GM18508 (cell line): Measurements from ENCODE around the gene CLTC.

ENCODE experiments used
- ATAC-seq: cut with Tn5 transposase; IDR thresholded peaks from one replicate; pipeline ENCODE4 v1.9.1; 2021; ENCODE audit warnings: moderate number of reproducible peaks; ENCODE audit not compliant: insufficient read depth, unreplicated experiment

Gene CLTC

DNA sequence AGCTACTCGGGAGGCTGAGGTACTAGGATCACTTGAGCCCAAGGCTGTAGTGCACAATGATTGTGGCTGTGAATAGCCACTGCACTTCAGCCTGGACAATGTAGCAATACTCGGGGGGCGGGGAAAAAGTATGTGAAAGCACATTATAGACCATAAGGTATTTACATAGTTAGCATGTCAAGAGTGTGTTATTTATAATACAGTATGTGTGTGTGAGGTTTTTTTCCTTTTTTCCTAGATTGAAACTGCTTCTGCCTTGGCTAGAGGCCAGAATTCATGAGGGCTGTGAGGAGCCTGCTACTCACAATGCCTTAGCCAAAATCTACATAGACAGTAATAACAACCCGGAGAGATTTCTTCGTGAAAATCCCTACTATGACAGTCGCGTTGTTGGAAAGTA is 57.0 kb downstream of the CLTC start:
- no peak for ATAC-seq

DNA sequence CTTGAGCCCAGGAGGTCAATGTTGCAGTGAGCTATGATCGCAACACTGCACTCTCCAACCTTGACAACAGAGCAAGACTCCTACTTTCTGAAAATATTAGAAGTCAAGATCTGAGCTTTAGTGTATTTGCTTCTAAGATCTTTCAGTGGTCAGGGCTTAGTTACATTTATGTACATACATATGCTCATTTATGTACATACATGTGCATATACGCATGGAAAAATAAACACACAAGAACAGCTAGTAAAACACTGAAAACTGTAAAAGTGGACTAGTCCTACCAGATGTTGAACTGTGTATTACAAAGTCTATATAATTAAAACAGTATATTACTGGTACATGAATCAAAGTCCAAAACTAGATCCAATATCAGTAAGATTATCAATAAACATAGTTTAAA is 59.2 kb downstream of the CLTC start:
- ATAC-seq = no peak

DNA sequence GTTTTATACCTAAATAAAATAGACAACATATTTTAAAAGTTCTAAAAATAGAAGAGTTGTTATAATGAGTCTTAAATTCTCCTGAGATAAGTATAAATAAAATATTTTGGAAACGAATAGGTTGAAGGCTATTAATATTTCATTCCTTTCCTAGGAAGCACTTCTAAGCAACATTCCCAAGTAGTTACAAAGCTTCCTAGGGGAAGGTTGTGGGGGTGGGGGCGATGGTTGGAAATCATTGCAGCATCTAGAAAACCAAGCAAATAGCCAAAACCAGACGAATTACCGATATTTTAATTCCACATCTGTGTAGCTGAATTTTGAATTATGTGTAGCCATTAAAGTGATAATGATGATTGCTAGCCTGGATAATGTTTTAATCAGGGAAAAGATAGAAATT is 60.6 kb downstream of the CLTC start:
- ATAC-seq = no peak

DNA sequence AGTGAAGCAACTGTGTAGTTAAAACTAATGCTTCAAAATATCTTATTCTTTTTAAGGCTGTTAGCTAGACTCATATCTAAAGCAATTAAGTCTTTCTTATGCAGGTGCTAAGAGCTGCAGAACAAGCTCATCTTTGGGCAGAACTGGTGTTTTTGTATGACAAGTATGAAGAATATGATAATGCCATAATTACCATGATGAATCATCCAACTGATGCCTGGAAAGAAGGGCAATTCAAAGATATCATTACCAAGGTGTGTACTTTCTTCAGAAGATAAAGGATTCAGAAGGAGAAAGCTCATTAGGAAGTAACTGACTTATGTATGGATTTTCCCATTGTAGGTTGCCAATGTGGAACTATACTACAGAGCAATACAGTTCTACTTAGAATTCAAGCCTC is 63.6 kb downstream of the CLTC start:
- no peak for ATAC-seq

DNA sequence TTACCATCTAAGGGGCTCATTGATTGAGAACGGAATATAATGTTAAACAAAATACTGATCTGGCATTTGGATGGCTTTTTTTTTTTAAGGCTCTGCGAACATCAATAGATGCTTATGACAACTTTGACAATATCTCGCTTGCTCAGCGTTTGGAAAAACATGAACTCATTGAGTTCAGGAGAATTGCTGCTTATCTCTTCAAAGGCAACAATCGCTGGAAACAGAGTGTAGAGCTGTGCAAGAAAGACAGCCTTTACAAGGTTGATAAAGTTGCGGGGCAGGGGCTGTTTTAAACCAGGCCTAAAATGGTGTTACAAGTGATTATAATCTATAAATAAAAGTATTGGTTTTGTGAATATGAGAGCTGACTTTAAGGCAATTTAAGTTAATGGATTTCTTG is 65.3 kb downstream of the CLTC start:
- ATAC-seq = no peak

DNA sequence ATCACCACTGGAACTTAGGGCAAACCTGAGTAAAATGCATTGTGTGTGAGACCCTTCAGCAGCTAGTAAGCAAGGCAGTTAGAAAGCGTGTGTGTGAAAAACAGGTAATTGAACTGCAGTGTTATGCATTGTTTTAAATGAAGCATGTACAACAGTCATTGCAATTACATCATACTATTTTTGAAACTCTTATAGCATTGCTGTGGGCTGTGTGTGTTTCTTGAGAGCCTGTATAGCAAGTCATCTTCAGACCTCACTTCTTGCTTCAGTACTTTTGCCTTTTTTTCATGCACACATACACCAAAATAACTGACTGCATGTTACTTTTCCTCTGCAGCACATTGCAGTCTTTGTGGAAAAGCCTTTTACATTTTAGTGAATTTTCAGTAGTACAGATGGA is 68.3 kb downstream of the CLTC start:
- ATAC-seq = no peak

DNA sequence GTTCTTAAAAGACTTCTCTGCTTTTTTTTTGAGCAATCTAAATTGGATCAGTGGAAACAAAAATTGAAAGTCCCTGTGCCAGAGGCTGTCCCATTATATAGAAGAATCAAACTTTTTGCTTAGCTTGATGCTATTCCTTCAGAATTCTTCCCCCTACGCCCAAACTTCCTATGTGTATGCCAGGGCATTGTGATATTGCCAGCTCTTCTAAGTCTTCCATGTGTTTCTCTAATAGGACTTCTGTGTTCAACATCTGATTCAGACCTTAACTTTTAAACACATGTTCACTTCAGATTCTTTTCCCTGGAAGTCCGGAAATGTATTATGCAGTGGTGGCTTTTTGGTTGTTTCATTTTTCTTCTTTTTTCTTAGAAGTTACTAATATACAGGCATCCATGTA is 68.8 kb downstream of the CLTC start:
- no peak for ATAC-seq

DNA sequence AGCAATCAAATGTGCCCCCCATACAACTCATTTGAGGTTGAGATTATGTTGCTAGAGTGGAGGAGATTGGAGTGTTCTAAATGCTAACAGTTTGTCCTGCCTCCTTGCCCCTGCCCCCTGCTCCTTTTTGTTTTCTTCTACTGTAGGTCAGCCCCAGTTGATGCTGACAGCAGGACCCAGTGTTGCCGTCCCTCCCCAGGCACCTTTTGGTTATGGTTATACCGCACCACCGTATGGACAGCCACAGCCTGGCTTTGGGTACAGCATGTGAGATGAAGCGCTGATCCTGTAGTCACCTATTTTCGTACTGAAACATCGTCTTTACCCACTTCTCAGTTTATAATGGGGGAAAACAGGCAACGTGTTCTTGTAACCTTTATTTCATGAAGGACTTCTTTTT is 73.9 kb downstream of the CLTC start:
- no peak for ATAC-seq

DNA sequence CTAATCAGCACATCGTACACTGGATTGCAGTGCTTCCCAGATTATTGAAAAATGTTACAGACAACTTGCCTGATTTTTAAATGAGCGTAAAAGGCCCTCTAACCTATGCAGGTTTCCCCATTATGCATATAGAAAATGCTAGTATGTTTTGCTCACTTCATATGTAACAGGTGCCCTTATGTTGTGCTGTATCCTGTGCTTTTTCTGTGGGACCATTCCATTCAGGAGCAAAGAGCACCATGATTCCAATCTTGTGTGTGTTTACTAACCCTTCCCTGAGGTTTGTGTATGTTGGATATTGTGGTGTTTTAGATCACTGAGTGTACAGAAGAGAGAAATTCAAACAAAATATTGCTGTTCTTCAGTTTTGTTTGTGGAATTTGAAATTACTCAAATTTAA is 74.6 kb downstream of the CLTC start:
- ATAC-seq = no peak

DNA sequence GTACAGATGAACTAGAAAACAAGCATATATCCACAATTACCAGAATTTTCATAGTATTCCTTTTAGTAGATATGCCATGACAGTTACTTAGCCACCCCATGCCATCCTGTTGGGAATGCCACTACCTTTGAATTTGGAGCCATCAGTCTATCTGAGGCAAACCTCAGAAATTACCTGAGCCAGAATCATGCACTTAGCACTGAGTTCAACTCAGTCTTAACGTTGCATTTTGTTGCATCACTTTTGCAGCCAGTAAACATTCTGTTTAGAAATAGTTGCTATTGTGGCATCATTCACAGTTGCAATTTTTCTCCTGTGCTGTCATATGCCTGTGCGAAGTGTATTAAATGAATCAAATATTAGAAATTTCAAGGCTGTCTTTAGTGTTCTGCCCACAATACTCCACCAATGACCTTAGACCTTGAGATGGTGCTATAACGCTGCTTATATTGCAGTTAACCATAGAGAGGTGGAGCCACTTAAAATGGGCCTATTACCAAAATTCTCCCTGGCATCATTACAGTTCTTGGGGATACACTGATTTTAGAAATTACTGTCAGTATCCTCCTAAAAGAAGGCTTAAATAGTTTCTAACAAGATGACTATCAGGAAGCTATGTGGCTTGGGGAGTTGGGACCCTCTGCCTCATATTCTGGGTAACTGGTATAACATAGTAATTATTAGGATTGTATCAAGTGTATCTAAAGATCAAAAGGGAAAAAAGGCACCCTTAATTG is 76.4 kb downstream of the CLTC start:
- ATAC-seq = no peak

DNA sequence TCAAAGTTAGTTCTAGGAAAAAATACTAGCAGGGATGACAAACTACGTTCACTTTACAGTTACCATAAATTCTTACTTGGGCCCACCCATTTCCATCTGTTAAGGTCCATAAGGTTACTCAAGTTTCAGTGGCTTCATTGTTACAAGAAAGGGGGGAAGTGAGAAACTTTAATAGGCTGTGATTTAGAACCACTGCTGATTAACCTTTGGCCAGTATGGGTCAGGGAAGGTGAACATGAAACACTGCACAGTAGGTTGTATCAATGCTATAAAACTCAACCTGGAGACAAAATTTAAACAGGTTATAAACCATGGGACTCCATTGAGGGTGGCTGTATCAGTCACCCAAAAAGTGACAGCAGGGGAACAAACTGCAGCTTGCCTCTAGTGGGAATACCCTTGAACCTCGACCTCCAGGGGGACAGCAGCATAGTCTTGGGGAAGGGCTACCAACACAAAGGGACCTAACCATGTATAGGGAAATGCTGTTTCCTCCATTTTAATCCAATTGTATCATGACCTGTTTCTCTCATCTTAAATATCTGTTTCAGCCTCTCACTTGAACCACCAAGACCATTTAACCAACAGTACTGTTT is 77.1 kb downstream of the CLTC start:
- no peak for ATAC-seq

DNA sequence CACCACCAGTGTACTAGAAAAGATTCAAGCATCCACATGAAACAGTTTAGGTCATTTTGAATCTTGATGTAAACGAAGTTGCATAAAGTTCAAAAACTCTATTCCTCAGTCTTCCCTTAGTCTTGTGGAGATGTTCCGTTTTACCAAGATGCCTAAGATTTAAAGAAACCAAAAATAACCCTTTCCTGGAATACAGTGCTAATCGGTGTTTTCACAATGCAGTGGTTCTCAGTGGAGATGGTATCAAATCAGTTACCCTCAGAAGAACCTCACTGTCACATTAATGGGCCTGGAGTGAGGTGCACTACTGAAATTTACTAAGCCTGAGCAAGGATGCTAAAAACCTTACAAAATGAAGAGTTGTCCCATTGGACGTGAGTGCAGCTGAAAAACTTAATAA is 78.4 kb downstream of the CLTC start:
- ATAC-seq = no peak

DNA sequence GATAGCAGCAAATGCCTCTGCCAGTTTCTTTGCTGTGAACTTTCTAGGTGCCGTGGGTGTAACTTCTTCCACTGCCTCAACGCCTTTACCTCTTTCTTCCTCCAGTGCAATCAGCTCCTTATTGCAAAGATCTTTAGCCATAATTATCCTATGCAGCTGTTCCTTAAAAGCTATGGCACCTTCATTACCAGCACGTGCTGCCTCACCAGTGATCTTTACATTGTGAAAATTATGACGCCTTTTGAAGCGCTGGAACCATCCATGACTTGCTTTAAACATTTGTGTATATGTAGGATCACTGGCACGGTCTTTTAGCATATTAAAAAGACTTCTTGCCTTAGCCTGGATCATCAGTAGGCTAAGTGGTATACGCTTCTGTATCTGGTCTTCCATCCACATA is 79.5 kb downstream of the CLTC start:
- no peak for ATAC-seq

DNA sequence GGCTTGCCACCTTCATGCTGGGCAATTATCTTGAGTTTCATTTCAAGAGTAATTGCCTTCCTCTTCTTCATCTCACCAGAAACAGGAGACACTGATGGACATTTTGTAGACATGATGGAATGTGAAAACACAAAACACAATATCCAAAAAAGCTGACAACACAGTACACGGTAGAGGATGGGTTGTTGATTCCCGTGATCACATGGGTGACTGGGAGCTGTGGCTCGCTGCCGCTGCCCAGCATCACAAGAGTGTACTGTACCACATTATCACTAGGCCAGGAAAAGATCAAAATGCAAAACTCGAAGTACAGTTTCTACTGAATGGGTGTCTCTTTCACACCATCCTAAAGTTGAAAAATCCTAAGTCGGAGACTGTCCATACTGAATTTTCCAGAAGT is 80.1 kb downstream of the CLTC start:
- no peak for ATAC-seq

DNA sequence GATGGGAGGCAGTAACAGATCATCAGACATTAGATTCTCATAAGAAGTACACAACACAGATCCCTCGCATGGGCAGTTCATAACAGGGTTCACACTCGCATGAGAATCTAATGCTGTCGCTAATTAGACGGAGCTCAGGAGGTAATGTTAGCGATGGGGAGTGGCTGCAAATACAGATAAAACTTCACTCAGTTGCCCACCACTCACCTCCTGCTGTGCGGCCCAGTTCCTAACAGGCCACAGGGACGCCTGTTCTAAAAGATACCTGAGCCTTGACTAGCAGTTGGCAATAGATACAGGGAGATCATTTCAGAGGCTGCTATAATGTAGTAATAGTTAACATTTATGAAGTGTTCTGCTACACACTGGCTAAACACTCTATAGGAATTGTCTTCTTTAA is 82.6 kb downstream of the CLTC start:
- no peak for ATAC-seq

DNA sequence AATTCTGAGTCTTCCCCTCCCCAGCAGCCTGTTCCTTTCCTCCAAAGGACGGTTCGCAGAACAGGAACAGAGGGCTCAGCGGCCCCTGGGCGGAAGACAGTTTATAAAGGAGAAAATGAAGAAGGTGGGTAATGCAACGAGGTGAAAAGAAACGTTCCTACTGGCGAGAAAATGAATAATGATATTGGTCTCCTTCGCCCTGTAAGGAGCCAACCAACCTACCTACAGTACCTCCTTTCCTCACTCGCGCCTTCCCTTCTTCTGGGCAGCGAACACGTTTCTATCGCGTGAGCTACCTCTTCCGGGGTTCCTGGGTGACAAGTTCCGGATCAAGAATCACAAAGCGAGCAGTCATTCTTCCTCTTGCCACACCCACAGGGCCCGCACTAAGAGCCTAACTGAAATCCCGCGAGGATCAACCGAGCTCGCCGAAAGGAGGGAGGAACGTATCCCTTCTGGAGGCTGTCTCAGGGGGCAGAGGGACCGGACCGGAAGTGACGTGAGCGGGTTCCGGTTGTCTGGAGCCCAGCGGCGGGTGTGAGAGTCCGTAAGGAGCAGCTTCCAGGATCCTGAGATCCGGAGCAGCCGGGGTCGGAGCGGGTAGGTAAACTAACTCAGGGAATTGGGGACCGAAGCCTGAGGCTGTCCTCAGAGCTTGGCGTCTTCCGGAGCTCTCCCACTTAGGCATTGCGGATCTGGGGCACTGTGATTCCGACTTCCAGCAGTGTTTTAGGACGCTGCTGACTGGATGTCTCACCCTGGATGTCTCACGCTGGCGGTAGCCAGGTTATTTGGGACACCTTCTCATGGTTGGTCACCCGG is 87.7 kb downstream of the CLTC start, which contains the start of the genes PTRH2 and VMP1:
TSS of gene PTRH2 (minus strand) at position 282 of the 822 bp plus-strand sequence. CDS start 9,452 bp downstream, outside the sequence.
TSS of gene VMP1 (plus strand) at position 506 of the 822 bp plus-strand sequence. CDS start 23,793 bp downstream, outside the sequence.
- peak; percentile 92 for ATAC-seq

DNA sequence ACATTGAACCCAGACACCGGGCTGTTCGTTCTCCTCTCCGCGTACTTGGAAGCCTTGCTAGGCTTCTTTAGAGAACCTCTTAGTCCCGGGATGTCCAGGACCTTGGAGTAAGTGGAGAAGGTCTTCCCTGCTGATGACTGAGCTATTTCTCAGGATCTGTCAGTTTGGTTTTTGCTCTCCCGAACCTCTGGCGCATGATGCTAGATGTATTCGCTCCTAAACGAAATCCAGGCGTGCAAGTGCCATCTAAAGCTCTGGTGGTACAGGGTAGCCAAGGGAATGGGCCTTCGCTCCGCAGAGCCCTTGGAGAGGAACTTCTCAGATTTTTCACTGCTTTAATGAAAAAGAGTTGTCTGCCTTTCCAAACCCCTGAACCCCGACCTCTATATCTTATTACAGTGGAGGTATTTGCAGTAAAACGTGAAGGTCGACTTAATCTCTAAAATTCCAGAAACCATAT is 88.3 kb downstream of the CLTC start:
- ATAC-seq = no peak

DNA sequence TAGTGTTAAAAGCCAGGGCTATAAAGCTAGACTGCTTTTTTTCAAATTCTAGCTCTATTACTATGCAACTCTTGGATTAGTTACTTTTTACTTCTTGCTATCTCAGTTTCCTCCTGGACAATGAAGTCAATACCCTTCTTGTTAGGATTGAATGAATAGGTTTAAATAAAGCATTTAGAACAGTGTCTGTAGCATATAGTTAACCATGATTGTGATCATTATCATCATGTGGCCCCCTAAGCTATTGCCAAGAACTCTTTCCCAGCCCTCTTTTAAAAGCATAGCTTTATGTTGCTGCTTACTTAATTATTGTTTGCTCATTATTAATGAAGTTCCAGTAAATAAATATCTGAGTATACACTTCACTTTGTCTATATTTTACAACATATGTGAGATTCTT is 92.2 kb downstream of the CLTC start:
- ATAC-seq = no peak

DNA sequence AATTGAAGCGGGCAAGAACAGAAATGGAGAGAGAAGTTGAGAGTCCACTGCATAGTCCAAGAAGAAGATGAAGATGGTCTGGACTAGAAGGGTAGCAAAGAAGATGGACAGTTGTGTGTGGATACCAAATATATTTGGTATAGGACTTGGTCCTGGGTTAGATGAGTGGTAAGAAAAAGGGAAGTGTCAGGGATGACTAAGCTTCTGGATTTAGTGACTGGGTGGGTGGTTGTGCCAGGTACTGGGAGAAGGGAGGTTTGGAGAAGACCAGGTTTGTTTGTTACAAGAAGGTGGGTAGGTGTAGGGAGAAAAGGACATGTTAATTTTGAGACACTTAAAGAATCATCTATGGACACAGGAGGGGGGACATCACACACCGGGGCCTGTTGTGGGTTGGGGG is 93.2 kb downstream of the CLTC start:
- ATAC-seq = no peak

DNA sequence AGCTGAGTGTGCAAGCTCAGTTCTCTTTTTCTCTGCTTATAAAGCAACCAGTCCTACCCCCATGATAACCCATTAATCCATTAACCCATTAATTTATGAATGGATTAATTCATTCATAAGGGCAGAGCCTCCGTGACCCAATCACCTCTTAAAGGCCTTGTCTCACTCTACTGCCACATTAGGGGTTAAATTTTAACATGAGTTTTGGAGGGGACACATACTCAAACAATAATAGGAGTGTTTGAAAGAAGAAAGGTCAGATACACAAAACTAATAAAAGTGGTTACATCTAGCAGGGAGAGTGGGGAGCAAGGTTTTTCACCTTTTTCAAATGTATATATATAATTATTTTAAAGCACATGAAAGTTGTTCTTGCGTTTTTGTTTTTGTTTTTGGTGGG is 94.6 kb downstream of the CLTC start:
- no peak for ATAC-seq

DNA sequence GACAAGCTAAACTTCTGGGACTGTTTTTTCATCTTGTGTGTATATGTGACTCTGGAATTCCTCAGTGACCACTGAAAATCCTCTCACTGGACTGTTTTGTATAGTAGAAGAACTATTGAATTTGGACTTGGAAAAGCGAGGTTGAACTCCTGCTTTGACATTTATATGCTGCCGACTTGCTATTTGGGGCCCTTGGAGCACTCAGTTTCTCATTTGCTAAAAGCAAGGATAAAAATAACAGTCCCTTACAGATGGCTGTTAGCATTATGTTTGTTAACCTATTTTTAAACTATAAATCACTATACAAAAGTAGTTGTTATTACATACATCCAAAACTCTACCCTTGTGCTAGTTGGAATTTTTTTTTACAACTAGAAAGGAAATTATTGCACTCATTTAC is 96.7 kb downstream of the CLTC start:
- no peak for ATAC-seq
